Spleen (tissue), 7 donors: ENCODE results near the gene LITAF.

Experiments
- POLR2AphosphoS5 ChIP-seq, 3 donors: sonication (generic); formaldehyde crosslinking; IDR thresholded peaks; one replicate each; pipeline ENCODE4 v1.5.1; 2017; ENCODE audit warnings: antibody characterized with exemption in 3 of 3
- TF ChIP-seq, protein P1 (sequence below), 11 experiments: fragments of 200-600 bp in 7 of 11; fragments of 450-650 bp in 4 of 11; sonication (generic) in 4 of 11; IDR thresholded peaks in 8 of 11; conservative IDR thresholded peaks in 3 of 11; 1 replicate in 7 of 11; 2 replicates in 4 of 11; pipeline versions ENCODE4 v1.4.0 to v1.8.0; 2016 to 2021; ENCODE audit warnings: antibody characterized with exemption in 11 of 11, inconsistent platforms in 4 of 11, mild to moderate bottlenecking in 1 of 11
- donor health status: DM: no; HTN: no; CAD: no; lungs with moderate emphysema.
- donor health status: DM: no; HTN: no; CAD: no.
- donor health status: DM: no; HTN: no; CAD: no.

DNA sequence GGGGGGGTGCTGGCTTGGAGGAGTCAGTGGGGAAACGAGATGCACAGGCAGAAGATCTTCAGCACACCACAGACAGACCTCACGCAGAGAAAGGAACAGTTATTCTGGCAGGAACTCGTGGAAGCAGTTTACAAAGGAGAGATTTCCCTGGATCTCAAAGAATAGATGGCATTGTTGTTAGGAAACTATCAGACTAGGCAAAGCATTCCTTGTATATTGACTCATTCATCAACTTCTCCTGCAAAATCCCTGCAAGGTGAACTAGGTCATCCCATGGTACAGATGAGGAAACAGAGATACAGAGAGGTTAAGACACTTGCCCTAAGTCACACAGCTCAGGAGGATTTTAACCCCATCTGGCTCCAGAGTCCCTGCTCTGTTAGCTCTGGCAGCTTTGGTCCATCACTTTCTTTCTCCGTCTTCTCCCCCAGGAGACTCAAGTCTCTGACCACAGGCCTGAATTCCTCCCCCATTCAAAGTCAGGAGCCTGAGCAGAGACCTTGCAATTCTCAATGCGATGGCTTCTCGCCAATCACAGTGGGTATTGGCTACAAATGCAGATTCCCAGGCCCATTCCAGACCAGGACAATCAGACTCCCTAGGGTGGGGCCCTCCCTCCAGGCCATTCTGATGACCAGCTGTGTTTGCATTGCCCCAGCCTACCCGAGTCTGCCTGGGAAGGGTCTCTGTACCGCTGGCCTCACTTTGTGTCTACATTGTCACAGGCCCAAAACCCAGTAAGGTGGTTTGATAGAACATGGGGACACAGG, 56.4 kb downstream of the LITAF start:
- TF ChIP-seq POLR2AphosphoS5 (IDR thresholded peaks at IDR 0.05), result no peak
- TF ChIP-seq, protein P1, sequence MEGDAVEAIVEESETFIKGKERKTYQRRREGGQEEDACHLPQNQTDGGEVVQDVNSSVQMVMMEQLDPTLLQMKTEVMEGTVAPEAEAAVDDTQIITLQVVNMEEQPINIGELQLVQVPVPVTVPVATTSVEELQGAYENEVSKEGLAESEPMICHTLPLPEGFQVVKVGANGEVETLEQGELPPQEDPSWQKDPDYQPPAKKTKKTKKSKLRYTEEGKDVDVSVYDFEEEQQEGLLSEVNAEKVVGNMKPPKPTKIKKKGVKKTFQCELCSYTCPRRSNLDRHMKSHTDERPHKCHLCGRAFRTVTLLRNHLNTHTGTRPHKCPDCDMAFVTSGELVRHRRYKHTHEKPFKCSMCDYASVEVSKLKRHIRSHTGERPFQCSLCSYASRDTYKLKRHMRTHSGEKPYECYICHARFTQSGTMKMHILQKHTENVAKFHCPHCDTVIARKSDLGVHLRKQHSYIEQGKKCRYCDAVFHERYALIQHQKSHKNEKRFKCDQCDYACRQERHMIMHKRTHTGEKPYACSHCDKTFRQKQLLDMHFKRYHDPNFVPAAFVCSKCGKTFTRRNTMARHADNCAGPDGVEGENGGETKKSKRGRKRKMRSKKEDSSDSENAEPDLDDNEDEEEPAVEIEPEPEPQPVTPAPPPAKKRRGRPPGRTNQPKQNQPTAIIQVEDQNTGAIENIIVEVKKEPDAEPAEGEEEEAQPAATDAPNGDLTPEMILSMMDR (IDR thresholded peaks at IDR 0.05 in 8 of 11, conservative IDR thresholded peaks at IDR 0.05 in 3 of 11), result no peak
